Omental fat pad (tissue), 4 donors: ENCODE results near the gene HSD17B2. TPM values are rescaled to one million over a fixed set of nuclear protein-coding genes. Genes with fewer than 3 reads are reported as not detected.

Experiments used
- ATAC-seq: fragments of 150-250 bp; one replicate; pipeline ENCODE4 v1.9.1; 2016; ENCODE audit warnings: mild to moderate bottlenecking, moderate library complexity; ENCODE audit not compliant: low FRiP score
- DNase-seq: peaks from one replicate; pipeline ENCODE4 v3.0.0-alpha.2; 2019; ENCODE audit warnings: low spot score
- CTCF ChIP-seq, 3 donors: fragments of 450-650 bp; IDR thresholded peaks; one replicate each; pipeline ENCODE4 v1.5.1; 2016 to 2017; ENCODE audit warnings: antibody characterized with exemption in 3 of 3, mild to moderate bottlenecking in 3 of 3, moderate library complexity in 2 of 3
- total RNA-seq, 4 donors: library from RNA; depleted of rRNA; stranded (reverse); fragments of >200 nt; gene quantifications; one replicate each; pipeline ENCODE4 v1.1.0, GENCODE V29; 2016

The HSD17B2 gene
- total RNA-seq, 4 donors from 2014 or later, result 0.94 to 5.7 (median 1.6) TPM; not detected in 1

GRCh38 chr16:82040296-82040695 is 5.2 kb downstream of the HSD17B2 start:
- TF ChIP-seq CTCF (IDR thresholded peaks at IDR 0.05), result no peak
- ATAC-seq (no peak), DNase-seq (no peak)

- no peak for TF ChIP-seq CTCF (IDR thresholded peaks at IDR 0.05)
- ATAC-seq, result no peak
Measured at GRCh38 chr16:82041542-82041941, 6.5 kb downstream of the HSD17B2 start.

GRCh38 chr16:82042144-82042543 is 7.1 kb downstream of the HSD17B2 start:
- ATAC-seq (no peak), DNase-seq (no peak)
- no peak for TF ChIP-seq CTCF (IDR thresholded peaks at IDR 0.05)

More at GRCh38 chr16:82041542-82041941, 6.5 kb downstream of the HSD17B2 start:
- DNase-seq, result no peak

- no peak for TF ChIP-seq CTCF (IDR thresholded peaks at IDR 0.05)
- no peak for ATAC-seq
- DNase-seq, result no peak
Measured at GRCh38 chr16:82042846-82043245, 7.8 kb downstream of the HSD17B2 start.

- TF ChIP-seq CTCF (IDR thresholded peaks at IDR 0.05), result no peak
- DNase-seq (no peak), ATAC-seq (peak; percentile 73)
Measured at GRCh38 chr16:82043680-82044584, 8.9 kb downstream of the HSD17B2 start.

GRCh38 chr16:82044585-82044911 is 9.5 kb downstream of the HSD17B2 start:
- no peak for TF ChIP-seq CTCF (IDR thresholded peaks at IDR 0.05)
- no peak for DNase-seq
- ATAC-seq, result no peak

- DNase-seq, result no peak
- no peak for TF ChIP-seq CTCF (IDR thresholded peaks at IDR 0.05)
- ATAC-seq, result no peak
Measured at GRCh38 chr16:82045465-82045864, 10.4 kb downstream of the HSD17B2 start.
